BJ (cell line): ENCODE data around the gene VMAC. TPM values are rescaled to one million over a fixed set of nuclear protein-coding genes. Genes with fewer than 3 reads are reported as not detected.

Experiments
- CTCF ChIA-PET: fragments of 350-600 bp; formaldehyde crosslinking; extraction: SDS; loops from one replicate; lab custom pipeline; 2021; ENCODE audit warnings: antibody characterized with exemption, inconsistent platforms; lab: Yijun Ruan, JAX
- POLR2A ChIA-PET: fragments of 300-600 bp; sonication (Branson Sonifier 250); formaldehyde crosslinking; extraction: SDS; loops from one replicate; lab custom pipeline; 2021; ENCODE audit warnings: antibody characterized with exemption; lab: Charles Lee
- DNase-seq: peaks from one replicate; pipeline ENCODE4 v3.0.0-alpha.2; 2011; ENCODE audit warnings: low read depth
- H3K27me3 ChIP-seq: 2 replicates; pipeline ENCODE4 v1.6.0; 2011; ENCODE audit warnings: low read length; ENCODE audit not compliant: control insufficient read depth, insufficient read depth
- H3K36me3 ChIP-seq: 2 replicates; pipeline ENCODE4 v1.5.1; 2011; ENCODE audit warnings: low read length; ENCODE audit not compliant: control insufficient read depth, insufficient read depth
- H3K4me3 ChIP-seq: 2 replicates; pipeline ENCODE4 v1.5.1; 2011; ENCODE audit warnings: low read depth, mild to moderate bottlenecking, control low read depth, low read length
- polyA plus RNA-seq: library from polyadenylated mRNA; depleted of rRNA; stranded (reverse); fragments of >200 nt; gene quantifications from 2 replicates; pipeline ENCODE4 v1.2.3, GENCODE V29; 2011
- TF ChIP-seq, protein P1 (sequence below): IDR thresholded peaks from 2 replicates; pipeline ENCODE4 v1.5.1; 2011; ENCODE audit warnings: low read depth, mild to moderate bottlenecking, control low read depth, inconsistent platforms, low read length, moderate library complexity; ENCODE audit not compliant: insufficient read depth

The VMAC gene
- polyA plus RNA-seq, 1 experiment, result 4.2 TPM

DNA sequence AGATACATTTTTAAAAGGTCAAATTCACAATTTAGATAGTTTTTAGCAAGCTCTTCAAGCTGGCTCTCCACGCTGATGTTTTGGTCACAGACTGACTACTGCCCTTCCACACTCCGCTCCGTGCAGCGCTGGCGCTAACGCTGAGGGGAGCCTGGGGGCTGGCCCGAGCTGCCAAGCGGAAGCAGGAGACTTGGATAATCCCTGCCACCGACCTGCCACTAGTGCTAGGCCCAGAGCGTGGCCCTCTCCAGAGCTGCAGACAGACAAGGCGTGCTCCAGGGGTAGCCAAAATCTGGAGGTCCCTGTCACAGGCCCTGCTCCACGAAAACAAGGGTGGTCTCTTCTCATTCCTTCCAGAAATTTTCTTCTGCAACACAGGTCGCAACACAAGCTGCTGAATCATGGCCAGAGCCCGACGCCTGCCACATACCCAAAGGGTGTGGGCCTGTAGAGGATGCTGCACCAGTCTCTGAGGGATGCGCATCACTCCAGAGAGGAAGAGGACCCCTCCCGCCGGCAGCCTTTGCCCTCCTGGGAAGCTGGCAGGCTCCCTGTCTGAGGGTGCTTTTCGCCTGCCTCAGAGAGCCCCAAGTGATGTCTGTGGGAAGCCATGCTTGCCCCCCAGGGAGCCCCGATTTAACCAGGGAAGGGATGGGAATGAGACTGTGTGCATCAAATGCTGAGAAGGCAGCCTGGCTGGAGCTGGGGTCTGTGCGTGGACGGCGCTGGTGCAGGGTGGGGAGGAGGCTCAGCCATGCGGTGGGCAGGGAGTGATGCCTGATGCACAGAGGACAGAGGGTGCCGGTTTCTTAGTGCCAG lies 31.0 kb downstream of the VMAC start:
- Histone ChIP-seq H3K4me3 (no peak overlapping the region), H3K27me3 (no peaks in the 10 kb centered on the region), H3K36me3 (peaks cover 18% of the 10 kb centered on the region)
- ChIA-PET CTCF (interaction anchor here (0.8 to 2.3 kb wide), 5 partner anchors 9 to 132 kb away, joined by 3 to 10 read pairs (median 7); no protein-coding TSS in a partner anchor), POLR2A (no interaction called here)
- TF ChIP-seq, protein P1, sequence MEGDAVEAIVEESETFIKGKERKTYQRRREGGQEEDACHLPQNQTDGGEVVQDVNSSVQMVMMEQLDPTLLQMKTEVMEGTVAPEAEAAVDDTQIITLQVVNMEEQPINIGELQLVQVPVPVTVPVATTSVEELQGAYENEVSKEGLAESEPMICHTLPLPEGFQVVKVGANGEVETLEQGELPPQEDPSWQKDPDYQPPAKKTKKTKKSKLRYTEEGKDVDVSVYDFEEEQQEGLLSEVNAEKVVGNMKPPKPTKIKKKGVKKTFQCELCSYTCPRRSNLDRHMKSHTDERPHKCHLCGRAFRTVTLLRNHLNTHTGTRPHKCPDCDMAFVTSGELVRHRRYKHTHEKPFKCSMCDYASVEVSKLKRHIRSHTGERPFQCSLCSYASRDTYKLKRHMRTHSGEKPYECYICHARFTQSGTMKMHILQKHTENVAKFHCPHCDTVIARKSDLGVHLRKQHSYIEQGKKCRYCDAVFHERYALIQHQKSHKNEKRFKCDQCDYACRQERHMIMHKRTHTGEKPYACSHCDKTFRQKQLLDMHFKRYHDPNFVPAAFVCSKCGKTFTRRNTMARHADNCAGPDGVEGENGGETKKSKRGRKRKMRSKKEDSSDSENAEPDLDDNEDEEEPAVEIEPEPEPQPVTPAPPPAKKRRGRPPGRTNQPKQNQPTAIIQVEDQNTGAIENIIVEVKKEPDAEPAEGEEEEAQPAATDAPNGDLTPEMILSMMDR, result no peak
- no peak for DNase-seq

GRCh38 chr19:5936292-5936592 lies 31.6 kb downstream of the VMAC start:
- Histone ChIP-seq H3K27me3 (no peaks in the 10 kb centered on the region), H3K36me3 (peaks cover 18% of the 10 kb centered on the region), H3K4me3 (no peak overlapping the region)
- TF ChIP-seq, protein P1, result no peak
- ChIA-PET CTCF (interaction anchor here (1.7 to 2.3 kb wide), 2 partner anchors 10 to 32 kb away, joined by 9 to 10 read pairs; no protein-coding TSS in a partner anchor), POLR2A (no interaction called here)
- no peak for DNase-seq

GRCh38 chr19:5937550-5937949 lies 32.9 kb downstream of the VMAC start:
- ChIA-PET POLR2A (no interaction called here), CTCF (interaction anchor here (0.8 to 2.3 kb wide), 6 partner anchors 11 to 133 kb away, joined by 3 to 10 read pairs (median 3); no protein-coding TSS in a partner anchor)
- no peaks in the 10 kb centered on the region for H3K27me3 ChIP-seq
- TF ChIP-seq, protein P1, result no peak
- peaks cover 18% of the 10 kb centered on the region for H3K36me3 ChIP-seq
- DNase-seq, result no peak
- H3K4me3 ChIP-seq, result no peak overlapping the region

- Histone ChIP-seq H3K36me3 (peaks cover 16% of the 10 kb centered on the region), H3K4me3 (no peak overlapping the region), H3K27me3 (no peaks in the 10 kb centered on the region)
- CTCF ChIA-PET, result interaction anchor here (0.9 to 1.1 kb wide), 2 partner anchors 9 to 20 kb away, joined by 3 to 4 read pairs; no protein-coding TSS in a partner anchor
- POLR2A ChIA-PET, result no interaction called here
- DNase-seq, result no peak
- TF ChIP-seq, protein P1, result no peak
These were observed 35.9 kb downstream of the VMAC start for GRCh38 chr19:5940260-5941208.
